GM19099 (cell line): ENCODE data around the gene RIIAD1.

Experiments used
- POLR2A ChIP-seq: IDR thresholded peaks from 3 replicates; pipeline ENCODE4 v1.6.1; 2011; ENCODE audit warnings: low read depth; ENCODE audit not compliant: insufficient read length; ENCODE audit errors: extremely low read depth

Gene RIIAD1

DNA sequence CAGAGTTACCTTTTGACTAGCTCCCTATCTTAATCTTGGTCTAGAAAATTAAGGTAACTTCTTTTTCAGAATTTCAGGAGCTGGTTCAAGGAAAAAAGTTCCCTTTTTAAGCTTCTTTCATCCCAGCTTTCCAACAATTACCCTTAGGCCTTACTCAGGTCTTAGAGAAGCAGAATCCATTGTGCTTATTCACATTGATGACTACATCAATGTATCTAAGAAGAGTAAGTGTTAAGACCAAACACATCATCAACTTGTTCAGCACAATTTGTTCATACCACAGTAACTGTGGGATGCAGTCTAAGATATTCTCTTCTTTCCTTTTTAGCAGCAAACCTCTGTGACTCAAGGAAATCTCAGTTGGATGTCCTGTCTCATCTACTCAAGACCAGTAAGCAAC, 37.9 kb downstream of the RIIAD1 start:
- TF ChIP-seq POLR2A: no peak

DNA sequence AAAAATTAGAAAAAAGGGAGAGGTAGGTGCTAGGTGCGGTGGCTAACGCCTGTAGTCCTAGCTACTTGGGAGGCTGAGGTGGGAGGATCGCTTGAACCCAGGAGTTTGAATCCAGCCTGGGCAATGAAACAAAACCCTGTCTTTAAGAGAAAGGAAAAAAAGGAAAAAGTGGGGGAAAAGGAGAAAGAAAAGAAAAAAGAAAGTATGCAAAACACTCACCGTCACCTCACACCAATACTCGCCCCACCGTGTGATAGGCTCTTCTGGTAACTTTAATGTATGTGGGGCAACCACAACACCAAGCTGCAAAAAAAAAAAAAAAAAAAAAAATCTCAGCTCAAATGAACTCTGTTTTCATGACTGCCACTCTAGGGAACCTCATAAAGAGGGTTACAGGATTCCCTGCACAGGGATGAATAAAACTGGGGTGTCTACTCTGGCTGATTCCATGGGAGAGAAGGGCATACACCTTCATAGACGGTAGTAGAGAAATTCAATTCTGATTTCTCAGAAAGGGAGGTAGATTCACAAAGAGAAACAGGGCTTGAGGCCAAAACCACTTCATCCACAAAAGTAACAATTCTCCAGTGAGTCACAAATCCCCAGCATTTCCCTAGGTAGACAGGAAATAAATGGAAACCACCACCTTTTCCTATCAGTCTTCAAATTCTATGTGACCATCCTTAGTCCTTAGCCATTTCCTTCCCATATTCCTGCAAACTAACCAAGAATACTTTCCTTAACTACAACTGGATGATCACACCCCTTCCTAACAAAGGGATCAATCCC, 39.5 kb downstream of the RIIAD1 start:
- TF ChIP-seq POLR2A: no peak

DNA sequence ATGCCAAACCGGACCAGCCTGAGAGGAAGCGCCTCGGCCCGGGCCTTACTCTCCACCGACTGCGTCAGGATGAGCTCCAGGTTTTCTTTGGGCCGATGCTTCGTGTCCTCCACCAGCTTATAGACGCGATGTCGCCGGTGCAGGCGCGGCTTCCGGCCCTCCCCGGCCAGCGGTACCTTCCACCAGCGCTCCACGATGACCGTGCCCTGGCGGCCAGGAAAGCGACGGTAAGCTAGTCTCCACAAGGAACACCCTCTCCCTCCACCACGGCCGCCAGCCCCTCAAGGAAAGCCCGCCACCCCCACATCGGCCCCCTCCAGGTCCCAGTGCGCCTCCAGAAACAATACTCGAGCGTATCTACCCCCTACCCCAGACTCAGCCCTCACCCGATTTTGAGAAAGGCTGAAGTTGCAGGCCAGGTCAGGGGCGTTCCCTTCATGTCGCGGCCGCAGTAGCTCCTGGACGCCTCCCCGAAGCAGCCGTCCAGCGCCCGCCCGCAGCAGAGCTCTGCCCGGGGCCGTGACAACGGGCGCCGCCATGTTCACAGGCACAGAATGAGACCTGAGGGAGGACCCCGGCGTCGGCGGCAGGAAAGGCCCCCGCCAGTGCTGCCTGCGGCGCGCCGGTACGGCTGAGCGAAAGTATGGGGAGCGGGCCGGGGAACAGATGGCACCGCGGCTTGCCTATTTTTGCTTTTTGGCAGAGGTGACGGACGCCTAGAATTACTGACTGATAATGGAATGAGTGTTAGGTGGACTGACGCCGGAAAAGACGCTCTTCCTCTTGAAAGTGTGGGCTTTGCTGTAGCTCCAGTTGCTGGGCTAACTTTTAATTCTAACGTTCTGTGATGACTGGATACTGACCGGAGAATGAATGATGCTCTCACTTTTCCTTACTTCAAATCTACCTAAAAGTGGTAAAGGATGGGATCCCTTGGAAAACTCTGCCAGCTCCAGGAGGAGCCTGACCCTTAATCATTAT, 41.9 kb downstream of the RIIAD1 start, which contains the start of gene MRPL9:
TSS of gene MRPL9 (minus strand) at position 556 of the 981 bp plus-strand sequence. CDS start at position 539, 17 bp downstream.
- peak; percentile 84 for TF ChIP-seq POLR2A

DNA sequence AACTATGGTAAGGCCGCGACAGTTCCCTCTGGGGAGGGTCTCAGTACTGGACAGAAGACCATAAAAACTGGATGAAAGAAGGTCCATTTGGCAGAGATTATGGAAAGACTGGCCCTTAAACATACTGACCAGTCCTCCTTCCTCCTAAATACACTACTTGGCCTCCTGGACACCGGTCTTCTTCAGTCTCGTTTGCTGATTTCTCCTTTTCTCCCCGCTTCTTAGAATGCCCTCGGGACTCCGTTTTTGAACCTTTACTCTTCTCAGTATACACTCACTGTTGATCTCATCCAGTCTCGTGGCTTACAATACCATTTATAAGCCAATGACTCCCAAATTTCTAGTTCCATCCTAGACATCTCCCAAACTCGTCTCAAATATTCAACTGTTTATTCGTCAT, 42.7 kb downstream of the RIIAD1 start:
- no peak for TF ChIP-seq POLR2A

DNA sequence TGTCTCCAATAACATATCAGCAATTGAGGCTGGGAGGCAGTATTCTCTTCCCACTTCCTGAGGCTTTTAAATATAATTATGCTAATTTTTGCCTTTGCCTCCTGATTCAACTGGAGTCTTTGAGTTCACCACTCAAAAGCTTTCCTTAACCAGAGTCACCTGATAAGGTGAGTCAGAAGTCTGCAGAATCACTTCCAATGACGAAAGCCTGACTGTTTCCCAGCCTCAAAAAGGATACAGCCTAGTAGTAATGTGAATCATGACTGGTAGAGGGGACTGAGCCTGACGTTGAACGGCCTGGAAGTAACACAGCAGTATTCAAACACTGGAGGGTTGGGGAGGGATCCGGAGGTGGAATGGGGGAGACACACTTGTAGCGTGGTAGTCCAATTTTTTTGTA, 52.4 kb downstream of the RIIAD1 start:
- no peak for TF ChIP-seq POLR2A

DNA sequence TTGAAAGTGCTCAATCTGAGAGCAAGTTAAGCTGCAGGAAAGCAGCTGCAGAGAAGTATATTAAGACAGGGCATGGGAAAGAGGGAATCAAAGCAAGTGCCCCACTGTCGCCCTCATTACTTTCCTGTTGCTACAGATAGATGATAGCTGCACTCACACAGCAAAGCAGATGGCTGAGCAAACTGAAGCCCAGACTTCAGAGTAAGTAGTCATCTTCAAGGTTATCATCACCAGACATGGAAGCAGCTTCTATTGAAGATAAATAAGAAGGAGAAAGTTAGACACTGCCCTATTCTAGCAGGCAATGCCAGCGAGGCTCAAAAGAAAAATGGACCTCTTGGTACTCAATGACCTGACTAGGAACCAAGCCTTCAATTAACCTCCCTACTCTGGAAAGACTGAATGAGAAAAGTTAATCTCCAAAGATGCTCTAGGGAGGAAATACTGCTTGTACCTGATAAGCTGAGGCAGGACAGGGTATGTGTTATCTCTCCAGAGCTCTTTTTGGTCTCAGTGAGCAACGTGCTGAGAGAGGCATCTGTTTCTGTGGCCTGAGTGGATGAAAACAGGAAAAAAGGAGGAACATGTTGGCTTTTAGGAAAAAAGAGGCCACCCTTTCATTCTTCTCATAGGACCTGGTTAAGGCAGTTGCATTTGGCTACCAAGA, 53.1 kb downstream of the RIIAD1 start:
- TF ChIP-seq POLR2A: no peak

DNA sequence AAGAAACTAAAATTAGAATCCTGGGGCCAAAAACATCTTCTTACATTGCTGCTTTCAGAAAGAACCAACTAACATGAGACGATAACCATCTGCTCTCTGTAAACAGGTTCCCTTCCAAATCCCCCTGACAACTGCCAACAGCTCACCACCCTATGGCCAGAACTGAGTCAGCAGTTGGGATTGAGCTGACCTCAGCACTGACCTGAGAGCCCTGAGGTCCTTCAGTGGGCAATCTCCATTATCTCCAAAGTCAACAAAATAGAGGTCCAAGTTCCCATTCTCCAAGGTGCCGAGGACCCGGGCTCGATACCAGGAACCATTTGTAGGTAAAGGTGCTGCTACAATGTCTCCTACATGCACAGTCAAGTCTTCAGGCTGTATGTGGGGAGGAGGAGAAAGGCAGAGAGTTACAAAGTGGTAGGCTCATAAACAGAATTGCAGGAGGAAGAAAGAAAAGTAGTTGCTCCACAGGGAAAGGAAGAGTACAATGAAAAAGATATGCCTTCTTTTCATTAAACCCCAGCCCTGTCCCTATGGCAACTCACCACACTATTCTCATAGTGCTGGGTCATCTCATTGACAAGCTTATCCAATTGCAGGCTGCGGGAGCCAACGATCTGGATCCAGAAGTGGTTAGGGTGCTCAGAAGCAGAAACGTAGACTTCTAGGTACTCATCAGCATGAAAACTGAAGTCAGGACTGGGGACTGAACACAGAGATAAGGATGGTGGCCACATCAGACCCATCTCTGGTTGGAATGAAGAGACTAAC, 54.8 kb downstream of the RIIAD1 start:
- TF ChIP-seq POLR2A: no peak

DNA sequence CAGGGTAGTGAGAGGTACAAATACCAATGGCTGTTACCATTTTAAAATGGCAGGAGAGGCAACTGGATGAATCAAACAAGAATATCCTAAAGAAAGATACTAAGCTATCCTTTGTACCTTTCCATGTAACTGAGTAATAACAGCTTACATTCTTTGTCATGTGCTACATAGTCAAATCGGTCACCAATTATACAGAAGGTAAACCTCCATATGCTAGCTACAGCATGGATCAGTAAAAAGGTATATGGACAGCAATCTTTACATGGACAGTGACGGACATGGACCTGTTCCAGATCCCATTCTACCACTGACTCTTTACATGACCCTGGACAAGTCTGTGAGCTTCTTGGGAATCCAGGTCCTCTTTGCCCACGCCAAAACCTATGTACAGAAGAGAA, 55.3 kb downstream of the RIIAD1 start:
- no peak for TF ChIP-seq POLR2A

DNA sequence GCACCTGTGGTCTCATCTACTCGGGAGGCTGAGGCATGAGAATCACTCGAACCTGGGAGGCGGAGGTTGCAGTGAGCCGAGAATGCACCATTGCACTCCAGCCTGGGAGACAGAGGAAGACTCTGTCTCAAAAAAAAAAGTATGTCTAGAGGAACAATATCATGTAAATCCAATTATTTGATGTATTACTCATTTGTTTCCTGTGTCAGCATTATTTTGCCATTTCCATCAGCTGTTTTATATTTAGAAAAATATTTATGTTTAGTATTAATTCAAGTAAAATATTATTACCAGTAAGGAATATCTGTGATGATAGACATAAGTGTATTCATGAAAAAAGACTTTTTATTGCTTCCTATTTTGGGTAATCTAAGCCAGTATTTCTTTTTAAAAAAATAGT, 56.0 kb downstream of the RIIAD1 start:
- no peak for TF ChIP-seq POLR2A
